ENCODE data around the gene TOMM5.

TOMM5 gene

GRCh38 chr9:37561682-37562081, 30.7 kb downstream of the TOMM5 start:
- no peak for DNase-seq

- no peak for DNase-seq
Measured at GRCh38 chr9:37559855-37560592, 32.4 kb downstream of the TOMM5 start.

- DNase-seq, result no peak
Measured at GRCh38 chr9:37559125-37559524, 33.3 kb downstream of the TOMM5 start.

DNA sequence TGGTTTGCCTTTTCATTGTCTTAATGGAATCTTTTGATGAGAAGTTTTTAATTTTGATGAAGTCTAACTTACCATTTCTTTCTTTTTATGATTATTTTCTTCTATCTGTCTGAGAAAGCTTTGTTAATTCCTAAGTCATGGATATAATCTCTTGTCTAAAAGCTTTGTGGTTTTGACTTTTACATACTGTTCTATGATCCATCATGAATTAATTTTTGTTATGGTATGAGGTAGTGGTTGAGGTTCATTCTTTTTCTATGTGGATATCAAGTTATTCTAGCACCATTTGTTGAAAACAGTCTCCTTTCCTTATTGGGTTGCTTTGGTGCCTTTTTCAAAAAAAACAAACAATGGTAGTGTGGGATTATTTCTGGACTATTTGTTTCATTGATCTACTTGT, 36.6 kb downstream of the TOMM5 start:
- DNase-seq, result no peak

GRCh38 chr9:37554318-37554717, 38.1 kb downstream of the TOMM5 start:
- no peak for DNase-seq

GRCh38 chr9:37551888-37552287, 40.5 kb downstream of the TOMM5 start:
- no peak for DNase-seq

DNA sequence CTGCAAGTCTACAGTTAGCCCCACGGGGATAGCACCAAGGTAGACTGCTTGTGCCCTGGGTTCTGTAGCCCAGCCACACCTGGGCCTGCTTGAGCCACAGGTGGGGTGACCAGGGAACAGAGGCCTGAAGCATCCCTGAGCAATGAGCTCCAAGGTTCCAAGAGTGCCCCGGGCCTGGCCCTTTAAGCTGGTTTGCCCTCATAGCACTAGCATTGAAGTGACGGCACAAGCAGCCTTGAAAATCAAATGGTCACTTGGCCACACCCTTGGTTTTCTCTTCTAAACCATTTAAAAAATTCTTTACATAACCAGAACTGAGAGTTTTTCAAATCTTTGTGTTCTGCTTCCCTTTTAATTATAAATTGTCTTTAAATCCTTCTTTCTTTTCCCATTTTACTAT, 40.9 kb downstream of the TOMM5 start:
- DNase-seq, result no peak

- DNase-seq, result no peak
Measured at GRCh38 chr9:37550781-37551180, 41.6 kb downstream of the TOMM5 start.

DNA sequence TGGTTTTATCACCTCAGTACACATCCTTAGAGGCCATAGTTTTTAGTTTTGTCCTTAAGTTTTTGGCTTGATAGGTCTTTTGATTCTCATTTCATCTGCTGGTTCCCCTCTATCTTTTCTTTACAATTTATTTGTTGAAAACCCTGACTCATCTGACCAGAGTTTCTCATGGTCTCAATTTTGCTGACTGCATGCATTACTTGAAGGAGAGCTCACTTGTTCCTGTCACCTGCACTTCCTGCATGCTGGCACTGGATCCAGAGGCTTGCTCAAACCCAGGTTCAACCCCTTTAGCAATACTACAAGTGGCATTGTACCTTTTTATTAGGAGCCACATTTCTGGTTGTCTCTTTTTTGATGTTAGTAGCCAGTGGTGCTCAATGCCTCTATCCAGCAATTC, 42.9 kb downstream of the TOMM5 start:
- DNase-seq, result no peak

DNA sequence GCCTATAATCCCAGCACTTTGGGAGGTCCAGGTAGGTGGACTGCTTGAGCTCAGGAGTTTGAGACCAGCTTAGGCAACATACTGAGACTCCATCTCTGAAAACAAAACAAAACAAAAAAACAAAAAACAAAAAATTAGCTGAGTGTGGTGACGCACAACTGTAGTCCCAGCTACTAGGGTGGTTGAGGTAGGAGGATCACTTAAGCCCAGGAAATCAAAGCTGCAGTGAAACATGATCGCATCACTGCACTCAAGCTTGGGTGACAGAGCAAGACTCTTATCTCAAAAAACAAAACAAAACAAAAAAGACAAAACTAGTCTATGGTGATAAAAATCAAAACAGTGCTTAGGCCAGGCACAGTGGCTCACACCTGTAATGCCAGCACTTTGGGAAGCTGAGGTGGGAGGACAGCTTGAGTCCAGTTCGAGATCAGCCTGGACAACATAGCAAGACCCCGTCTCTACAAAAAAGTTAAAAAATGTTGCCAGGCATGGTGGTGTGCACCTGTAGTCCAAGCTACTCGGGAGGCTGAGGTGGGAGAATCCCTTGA, 45.0 kb downstream of the TOMM5 start:
- no peak for DNase-seq

- DNase-seq, result no peak
Measured at GRCh38 chr9:37543468-37543867, 48.9 kb downstream of the TOMM5 start.

DNA sequence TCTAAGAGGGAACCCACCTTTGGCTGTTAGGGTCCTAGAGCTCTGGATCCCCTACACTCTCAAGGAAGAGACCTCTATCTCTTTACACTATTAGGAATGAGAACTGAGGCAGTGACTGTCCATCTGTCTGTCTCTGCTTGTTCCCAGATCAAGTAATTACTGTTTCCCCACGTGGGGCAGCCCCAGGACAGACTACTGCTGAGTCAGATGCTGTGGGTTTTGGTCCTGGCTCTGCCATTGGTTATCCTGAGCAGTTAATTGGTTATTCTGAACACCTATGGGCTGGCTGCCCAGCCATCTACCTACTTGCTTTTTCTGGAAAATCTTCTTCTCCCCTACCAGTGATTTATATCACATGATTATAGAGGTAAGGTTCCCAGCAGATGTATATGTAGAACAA, 49.5 kb downstream of the TOMM5 start:
- no peak for DNase-seq

DNA sequence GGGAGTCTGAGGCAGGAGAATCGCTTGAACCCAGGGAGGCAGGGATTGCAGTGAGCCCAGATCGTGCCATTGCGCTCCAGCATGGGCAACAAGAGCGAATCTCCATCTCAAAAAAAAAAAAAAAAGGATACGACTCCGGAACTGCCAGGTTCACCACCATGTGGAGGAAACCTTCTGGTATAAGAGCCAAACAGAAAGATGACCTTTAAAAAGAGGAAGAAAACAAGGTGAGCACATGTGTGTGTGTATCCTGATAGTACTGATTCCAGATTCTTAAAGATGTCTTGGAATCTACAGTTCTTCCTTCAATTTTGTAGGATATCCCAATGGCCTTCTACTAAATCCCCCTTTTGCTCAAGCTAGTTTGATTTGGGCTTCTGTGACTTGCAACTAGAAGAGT, 49.9 kb downstream of the TOMM5 start:
- DNase-seq, result no peak

DNA sequence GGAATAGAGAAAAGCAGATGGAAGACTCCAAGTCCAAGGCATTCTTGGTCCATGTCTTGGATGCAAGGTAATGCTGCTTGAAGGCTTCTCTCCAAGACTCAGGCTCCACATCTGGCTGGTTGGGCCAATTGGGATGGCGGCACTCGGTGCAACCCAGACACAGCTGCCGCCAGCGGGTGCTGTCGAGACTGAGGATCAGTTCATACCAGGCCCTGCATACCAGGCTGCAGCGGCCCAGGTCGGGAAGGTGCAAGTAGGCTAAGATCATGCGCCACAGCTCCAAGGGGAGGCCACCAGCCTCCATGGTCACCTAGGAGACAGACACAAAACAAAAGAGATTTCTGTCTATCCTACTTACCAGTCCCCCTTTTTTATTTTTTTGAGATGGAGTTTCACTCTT, 50.9 kb downstream of the TOMM5 start:
- no peak for DNase-seq

- no peak for DNase-seq
Measured at GRCh38 chr9:37540634-37541033, 51.8 kb downstream of the TOMM5 start.

DNA sequence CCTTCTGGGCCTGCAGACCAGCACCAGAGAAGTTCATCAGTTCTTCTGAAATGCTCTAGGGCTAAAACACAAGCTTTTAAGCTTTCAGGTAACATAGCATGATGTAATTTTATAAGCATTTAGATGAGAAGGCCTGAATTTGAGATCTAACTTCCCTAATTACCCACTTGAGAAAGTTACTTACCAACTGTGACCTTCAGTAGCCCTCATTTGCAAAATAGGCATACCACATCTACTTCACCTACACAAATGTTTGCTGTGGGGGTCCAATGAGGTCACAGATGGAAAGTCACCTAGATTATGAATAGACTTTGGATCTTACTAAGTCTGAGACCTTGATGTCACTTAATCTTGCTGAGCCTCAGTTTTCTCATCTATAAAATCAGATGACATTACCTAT, 52.8 kb downstream of the TOMM5 start:
- DNase-seq, result no peak

Measured in activated CD4-positive, alpha-beta T cell treated with anti-CD3 and anti-CD28 coated beads for 1 hour (primary cell).